Hepatocyte (in vitro differentiated cells): ENCODE results near the gene SSBP3. TPM values are rescaled to one million over a fixed set of nuclear protein-coding genes. Genes with fewer than 3 reads are reported as not detected.

Source experiments
- DNase-seq: peaks from one replicate; pipeline ENCODE4 v3.0.0-alpha.2; 2016; ENCODE audit warnings: low spot score
- H2AFZ ChIP-seq: fragments of 200-600 bp; sonication (generic); 2 replicates; pipeline ENCODE4 v1.6.0; 2016; ENCODE audit warnings: antibody characterized with exemption, mild to moderate bottlenecking
- H3K27ac ChIP-seq: fragments of 200-600 bp; sonication (generic); 2 replicates; pipeline ENCODE4 v1.5.1; 2016; ENCODE audit warnings: mild to moderate bottlenecking
- H3K27me3 ChIP-seq: fragments of 200-600 bp; sonication (generic); 2 replicates; pipeline ENCODE4 v1.6.1; 2016
- H3K36me3 ChIP-seq: fragments of 200-600 bp; sonication (generic); replicated peaks from 2 replicates; pipeline ENCODE4 v1.5.1; 2016; ENCODE audit warnings: low read depth; ENCODE audit not compliant: insufficient read depth
- H3K4me1 ChIP-seq: fragments of 200-600 bp; sonication (generic); 2 replicates; pipeline ENCODE4 v1.5.1; 2016; ENCODE audit warnings: mild to moderate bottlenecking, moderate library complexity; ENCODE audit not compliant: insufficient read depth
- H3K4me2 ChIP-seq: fragments of 200-600 bp; sonication (generic); 2 replicates; pipeline ENCODE4 v1.6.0; 2016
- H3K4me3 ChIP-seq: fragments of 200-600 bp; sonication (generic); 2 replicates; pipeline ENCODE4 v1.5.1; 2016; ENCODE audit warnings: mild to moderate bottlenecking
- H3K79me2 ChIP-seq: fragments of 200-600 bp; sonication (generic); 2 replicates; pipeline ENCODE4 v1.6.0; 2017; ENCODE audit warnings: mild to moderate bottlenecking
- H3K9me2 ChIP-seq: fragments of 200-600 bp; sonication (generic); replicated peaks from 2 replicates; pipeline ENCODE4 v1.6.0; 2017; ENCODE audit warnings: mild to moderate bottlenecking; ENCODE audit not compliant: insufficient read depth
- H3K9me3 ChIP-seq: fragments of 200-600 bp; sonication (generic); 2 replicates; pipeline ENCODE4 v1.5.1; 2016; ENCODE audit warnings: low read depth, mild to moderate bottlenecking
- H4K20me1 ChIP-seq: fragments of 200-600 bp; sonication (generic); 2 replicates; pipeline ENCODE4 v1.6.0; 2016; ENCODE audit warnings: mild to moderate bottlenecking; ENCODE audit not compliant: insufficient read depth, poor library complexity, severe bottlenecking
- EZH2 ChIP-seq: fragments of 200-600 bp; sonication (generic); IDR thresholded peaks from 2 replicates; pipeline ENCODE4 v1.6.1; 2016; ENCODE audit warnings: antibody characterized with exemption, mild to moderate bottlenecking, borderline replicate concordance
- EZH2phosphoT487 ChIP-seq: fragments of 200-600 bp; sonication (generic); IDR thresholded peaks from one replicate; pipeline ENCODE4 v1.6.1; 2018; ENCODE audit warnings: antibody characterized with exemption, mild to moderate bottlenecking, low read depth, moderate library complexity; ENCODE audit not compliant: unreplicated experiment, severe bottlenecking
- whole genome bisulfite sequencing: methylation state at CpG from one replicate; pipeline ENCODE4 v1.1.6; 2016; ENCODE audit warnings: low lambda C conversion rate; ENCODE audit errors: missing lambda C conversion rate; 5-methylcytosine and 5-hydroxymethylcytosine counted together
- polyA plus RNA-seq: library from polyadenylated mRNA; unstranded; fragments of >200 nt; fragmentation: Nextera tagmentation; extraction: Ambion mirVana; gene quantifications from 2 replicates; pipeline ENCODE4 v1.2.1, GENCODE V29; 2016
- total RNA-seq: library from RNA; depleted of rRNA; stranded (reverse); fragments of >200 nt; gene quantifications from 2 replicates; pipeline ENCODE4 v1.2.3, GENCODE V29; 2014
- TF ChIP-seq, protein P1 (sequence below): fragments of 200-600 bp; sonication (generic); IDR thresholded peaks from 2 replicates; pipeline ENCODE4 v1.5.1; 2016; ENCODE audit warnings: antibody characterized with exemption, mild to moderate bottlenecking; ENCODE audit not compliant: poor library complexity

Gene SSBP3
- total and polyA plus RNA-seq, 2 experiments from 2014 or later: 25.8 to 47.2 TPM

- 77% methylated on average over 4 of the region's 4 CpGs for WGBS
- no peak for DNase-seq
- Histone ChIP-seq H3K9me2 (no peaks in the 10 kb centered on the region), H3K4me1 (peaks cover 50% of the 10 kb centered on the region), H4K20me1 (peaks cover 69% of the 10 kb centered on the region), H3K36me3 (no peaks in the 10 kb centered on the region), H3K27ac (peak overlapping the region; percentile 88), H3K4me2 (peak overlapping the region; percentile 38), H3K9me3 (no peaks in the 10 kb centered on the region), H3K79me2 (peaks cover 82% of the 10 kb centered on the region), H3K4me3 (no peak overlapping the region), H2AFZ (no peak overlapping the region), H3K27me3 (no peaks in the 10 kb centered on the region)
- TF ChIP-seq EZH2phosphoT487: no peak
- TF ChIP-seq, protein P1, sequence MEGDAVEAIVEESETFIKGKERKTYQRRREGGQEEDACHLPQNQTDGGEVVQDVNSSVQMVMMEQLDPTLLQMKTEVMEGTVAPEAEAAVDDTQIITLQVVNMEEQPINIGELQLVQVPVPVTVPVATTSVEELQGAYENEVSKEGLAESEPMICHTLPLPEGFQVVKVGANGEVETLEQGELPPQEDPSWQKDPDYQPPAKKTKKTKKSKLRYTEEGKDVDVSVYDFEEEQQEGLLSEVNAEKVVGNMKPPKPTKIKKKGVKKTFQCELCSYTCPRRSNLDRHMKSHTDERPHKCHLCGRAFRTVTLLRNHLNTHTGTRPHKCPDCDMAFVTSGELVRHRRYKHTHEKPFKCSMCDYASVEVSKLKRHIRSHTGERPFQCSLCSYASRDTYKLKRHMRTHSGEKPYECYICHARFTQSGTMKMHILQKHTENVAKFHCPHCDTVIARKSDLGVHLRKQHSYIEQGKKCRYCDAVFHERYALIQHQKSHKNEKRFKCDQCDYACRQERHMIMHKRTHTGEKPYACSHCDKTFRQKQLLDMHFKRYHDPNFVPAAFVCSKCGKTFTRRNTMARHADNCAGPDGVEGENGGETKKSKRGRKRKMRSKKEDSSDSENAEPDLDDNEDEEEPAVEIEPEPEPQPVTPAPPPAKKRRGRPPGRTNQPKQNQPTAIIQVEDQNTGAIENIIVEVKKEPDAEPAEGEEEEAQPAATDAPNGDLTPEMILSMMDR: no peak
- no peak for TF ChIP-seq EZH2
Observed at GRCh38 chr1:54272772-54273091, 133.5 kb downstream of the SSBP3 start.

DNA sequence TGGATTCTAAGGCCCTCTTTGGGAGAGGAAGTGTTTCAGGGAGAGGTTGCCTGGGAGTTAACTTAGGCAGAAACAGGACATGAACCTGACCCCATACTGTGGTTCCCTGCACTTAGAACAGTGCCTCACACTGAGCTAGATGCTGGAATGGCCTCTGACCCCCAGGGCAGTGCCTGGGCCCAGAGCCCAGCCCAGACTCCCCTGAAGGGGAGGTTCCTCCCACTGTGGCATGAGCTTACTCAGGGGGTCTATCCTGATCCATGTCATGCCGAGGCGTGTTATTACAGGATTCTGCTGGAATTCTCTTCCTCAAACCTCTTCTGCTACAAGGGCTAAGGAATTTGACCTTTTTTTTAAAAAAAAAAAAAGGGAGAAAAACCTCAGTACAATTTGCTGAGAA is 134.1 kb downstream of the SSBP3 start:
- H3K4me1 ChIP-seq: peaks cover 45% of the 10 kb centered on the region
- 67% methylated on average over 2 of the region's 2 CpGs for WGBS

DNA sequence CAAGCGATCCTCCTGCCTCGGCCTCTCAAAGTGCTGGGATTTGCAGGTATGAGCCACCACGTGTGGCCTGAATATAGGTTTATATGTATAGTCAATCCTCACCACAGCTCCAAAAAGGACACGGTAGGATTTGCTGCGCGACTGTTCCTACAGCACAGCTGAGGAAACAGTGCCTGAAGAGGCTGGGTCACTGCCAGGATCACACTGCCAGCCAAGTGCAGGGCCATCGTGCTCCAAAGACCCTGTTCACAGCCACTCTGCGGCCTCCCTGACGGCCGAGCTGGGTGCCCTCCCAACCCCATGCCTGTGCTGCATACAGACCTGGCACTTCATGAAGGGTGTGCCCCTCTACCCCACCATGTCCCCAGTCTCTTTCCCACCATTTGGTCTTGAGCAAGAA is 134.9 kb downstream of the SSBP3 start:
- Histone ChIP-seq H3K9me2 (no peaks in the 10 kb centered on the region), H3K36me3 (no peaks in the 10 kb centered on the region), H3K9me3 (no peaks in the 10 kb centered on the region), H3K27me3 (no peaks in the 10 kb centered on the region), H3K79me2 (peaks cover 93% of the 10 kb centered on the region), H3K4me2 (no peak overlapping the region), H3K4me1 (peaks cover 37% of the 10 kb centered on the region), H2AFZ (no peak overlapping the region), H3K4me3 (no peak overlapping the region), H3K27ac (no peak overlapping the region), H4K20me1 (peaks cover 65% of the 10 kb centered on the region)
- no peak for DNase-seq
- TF ChIP-seq EZH2phosphoT487 (no peak), EZH2 (no peak)
- TF ChIP-seq, protein P1: no peak
- WGBS: 98% methylated on average over 9 of the region's 10 CpGs

More for the DNA sequence above, 134.1 kb downstream of the SSBP3 start:
- no peaks in the 10 kb centered on the region for H3K36me3 ChIP-seq
- no peak overlapping the region for H3K4me2 ChIP-seq
- H3K79me2 ChIP-seq: peaks cover 88% of the 10 kb centered on the region
- peak overlapping the region; percentile 88 for H3K27ac ChIP-seq
- no peak overlapping the region for H3K4me3 ChIP-seq
- TF ChIP-seq EZH2phosphoT487 (no peak), EZH2 (no peak)
- TF ChIP-seq, protein P1: no peak
- H3K9me2 ChIP-seq: no peaks in the 10 kb centered on the region
- H2AFZ ChIP-seq: no peak overlapping the region
- DNase-seq: no peak
- H3K27me3 ChIP-seq: no peaks in the 10 kb centered on the region
- no peaks in the 10 kb centered on the region for H3K9me3 ChIP-seq
- peaks cover 71% of the 10 kb centered on the region for H4K20me1 ChIP-seq

DNA sequence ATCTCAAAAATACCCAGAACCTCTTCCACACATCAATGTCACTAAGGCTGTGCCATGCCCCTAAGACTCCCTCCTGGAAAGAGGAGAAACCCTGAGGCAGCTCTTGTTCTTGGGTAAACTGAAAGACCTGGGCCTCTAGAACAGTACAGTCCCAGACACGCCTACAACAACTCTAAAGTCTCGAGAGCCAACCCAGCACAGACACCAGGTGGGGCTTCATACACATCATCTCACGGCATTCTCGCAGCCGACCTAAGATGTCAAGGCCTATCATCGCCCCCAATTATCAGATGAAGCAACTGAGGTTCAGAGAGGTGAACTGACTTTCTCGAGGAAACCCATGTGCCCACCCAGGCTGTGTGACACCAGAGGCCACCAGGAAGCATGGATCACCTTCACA is 135.7 kb downstream of the SSBP3 start:
- no peak for DNase-seq
- Histone ChIP-seq H3K9me3 (no peaks in the 10 kb centered on the region), H2AFZ (no peak overlapping the region), H3K27me3 (no peaks in the 10 kb centered on the region), H3K27ac (no peak overlapping the region), H3K79me2 (peaks cover 94% of the 10 kb centered on the region), H3K4me3 (no peak overlapping the region), H4K20me1 (peaks cover 61% of the 10 kb centered on the region), H3K4me2 (no peak overlapping the region), H3K4me1 (peaks cover 29% of the 10 kb centered on the region), H3K36me3 (no peaks in the 10 kb centered on the region), H3K9me2 (no peaks in the 10 kb centered on the region)
- TF ChIP-seq, protein P1: no peak
- no peak for TF ChIP-seq EZH2
- TF ChIP-seq EZH2phosphoT487: no peak
- 90% methylated on average over 7 of the region's 7 CpGs for WGBS
